GM19023 (cell line): Measurements from ENCODE around the gene NET1.

ENCODE experiments used
- ATAC-seq: cut with Tn5 transposase; IDR thresholded peaks from one replicate; pipeline ENCODE4 v1.9.1; 2021; ENCODE audit warnings: mild to moderate bottlenecking, moderate library complexity; ENCODE audit not compliant: unreplicated experiment

NET1 gene

DNA sequence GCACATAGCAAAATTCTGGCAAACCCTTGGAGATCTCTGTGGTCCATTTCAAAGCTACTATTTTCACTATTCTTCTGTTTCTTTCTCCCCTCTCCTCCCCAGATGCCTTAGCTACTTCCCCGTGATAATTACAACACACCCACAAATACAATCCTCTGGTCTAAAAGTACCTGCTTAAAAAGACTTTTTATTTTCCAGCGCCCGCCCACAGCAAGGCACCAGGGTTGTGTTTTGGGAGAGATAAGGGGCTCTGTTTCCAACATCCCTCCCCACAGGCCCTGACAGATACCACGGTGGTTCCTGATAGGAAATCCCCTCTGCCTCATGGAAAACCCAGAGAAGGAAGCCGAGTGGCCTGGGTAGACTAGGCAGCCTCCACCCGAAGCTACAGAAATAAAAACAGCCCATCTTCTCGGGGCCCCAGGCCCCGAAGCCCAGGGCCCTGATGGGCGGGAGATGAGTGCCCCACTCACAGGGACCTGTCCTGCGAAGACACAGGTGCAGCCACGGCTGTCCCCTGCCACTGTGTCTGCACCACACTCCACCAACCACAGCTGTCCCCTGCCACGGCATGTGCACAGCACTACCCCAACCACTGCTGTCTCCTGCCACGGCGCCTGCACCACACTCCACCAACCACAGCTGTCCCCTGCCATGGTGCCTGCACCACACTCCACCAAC, 67.3 kb downstream of the NET1 start:
- no peak for ATAC-seq

DNA sequence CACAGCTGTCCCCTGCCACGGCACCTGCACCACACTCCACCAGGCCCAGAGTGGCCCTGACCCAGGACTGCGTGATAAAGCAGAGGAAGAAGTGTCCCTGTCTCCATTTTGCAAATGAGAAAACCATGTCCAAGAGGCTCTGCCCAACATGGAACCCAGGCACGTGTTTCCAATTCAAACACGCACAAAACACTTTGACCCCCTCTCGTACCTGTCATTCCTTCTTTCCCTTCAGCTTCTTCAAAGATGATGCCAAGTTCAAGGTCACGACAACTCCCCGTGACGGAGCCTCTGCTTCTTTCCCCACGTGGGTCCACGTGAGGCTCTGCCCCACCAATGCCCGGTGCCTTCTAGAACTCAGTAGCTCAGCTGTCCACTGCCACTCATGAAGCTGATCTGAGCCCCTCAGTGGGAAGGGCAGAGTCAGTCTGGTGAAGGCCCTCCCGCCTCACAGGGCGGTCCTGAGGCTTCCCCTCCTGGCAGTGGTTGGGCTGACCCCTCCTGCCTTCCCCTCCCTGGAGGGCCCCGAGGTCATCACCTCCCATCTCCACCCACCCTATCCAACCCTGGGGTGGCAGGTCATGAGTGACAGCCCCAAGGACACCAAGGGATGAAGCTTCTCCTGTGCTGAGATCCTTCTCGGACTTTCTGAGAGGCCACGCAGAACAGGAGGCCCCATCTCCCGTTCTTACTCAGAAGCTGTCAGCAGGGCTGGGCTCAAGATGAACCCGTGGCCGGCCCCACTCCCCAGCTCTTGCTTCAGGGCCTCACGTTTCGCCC, 68.0 kb downstream of the NET1 start:
- ATAC-seq, result no peak

DNA sequence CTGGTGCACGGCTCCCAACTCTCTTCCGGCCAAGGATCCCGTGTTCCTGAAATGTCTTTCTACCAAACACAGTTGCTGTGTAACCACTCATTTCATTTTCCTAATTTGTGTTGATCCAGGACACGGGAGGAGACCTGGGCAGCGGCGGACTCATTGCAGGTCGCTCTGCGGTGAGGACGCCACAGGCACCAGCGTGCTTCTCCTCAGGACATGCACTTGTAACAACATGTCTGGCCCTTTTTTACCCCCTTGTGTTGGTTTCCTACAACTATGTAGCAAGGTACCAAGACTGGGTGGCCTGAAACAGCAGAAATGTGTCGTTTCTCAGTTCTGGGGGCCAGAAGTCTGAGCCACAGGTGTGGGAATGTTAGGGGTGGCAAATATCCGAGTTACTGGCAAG, 68.8 kb downstream of the NET1 start:
- no peak for ATAC-seq

DNA sequence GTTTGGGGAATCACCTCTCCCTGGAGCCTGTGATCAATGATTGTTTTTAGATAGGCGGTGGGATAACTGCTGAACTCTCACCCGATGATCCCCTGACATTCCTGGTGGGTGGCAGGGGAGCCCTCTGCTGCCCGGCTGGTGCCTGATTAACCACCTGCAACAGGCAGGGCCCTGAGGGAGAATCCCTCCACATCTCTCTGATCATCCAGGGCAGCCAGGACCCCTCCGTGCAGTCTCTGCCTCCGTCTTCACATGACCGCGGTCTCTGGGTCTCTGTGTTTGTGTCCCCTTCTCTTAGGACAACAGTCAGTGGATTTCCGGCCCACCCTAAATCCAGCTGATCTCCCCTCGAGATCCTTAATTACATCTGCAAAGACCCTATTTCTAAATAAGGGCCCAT, 69.7 kb downstream of the NET1 start:
- no peak for ATAC-seq

GRCh38 chr10:5484205-5484604, 71.8 kb downstream of the NET1 start:
- ATAC-seq, result no peak

DNA sequence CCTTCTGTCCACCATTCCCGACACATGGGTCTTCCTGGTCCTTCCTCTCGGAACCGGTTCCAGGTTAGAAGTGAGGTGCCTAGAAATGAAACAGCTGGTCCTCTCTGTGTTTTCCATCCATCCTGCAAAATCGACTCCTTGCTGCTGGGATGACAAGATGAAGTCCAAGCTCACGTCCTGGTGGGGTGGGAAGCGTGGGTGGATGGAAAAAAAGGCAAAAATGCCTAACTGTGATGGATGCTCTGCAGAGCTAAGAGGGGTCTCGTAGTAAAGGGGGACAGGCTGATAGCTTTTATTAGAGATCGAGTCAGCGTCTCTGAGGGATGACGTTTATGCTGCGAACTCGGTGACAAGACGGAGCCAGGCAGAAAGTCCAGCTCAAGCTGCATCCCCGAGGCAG, 72.9 kb downstream of the NET1 start:
- ATAC-seq, result no peak

DNA sequence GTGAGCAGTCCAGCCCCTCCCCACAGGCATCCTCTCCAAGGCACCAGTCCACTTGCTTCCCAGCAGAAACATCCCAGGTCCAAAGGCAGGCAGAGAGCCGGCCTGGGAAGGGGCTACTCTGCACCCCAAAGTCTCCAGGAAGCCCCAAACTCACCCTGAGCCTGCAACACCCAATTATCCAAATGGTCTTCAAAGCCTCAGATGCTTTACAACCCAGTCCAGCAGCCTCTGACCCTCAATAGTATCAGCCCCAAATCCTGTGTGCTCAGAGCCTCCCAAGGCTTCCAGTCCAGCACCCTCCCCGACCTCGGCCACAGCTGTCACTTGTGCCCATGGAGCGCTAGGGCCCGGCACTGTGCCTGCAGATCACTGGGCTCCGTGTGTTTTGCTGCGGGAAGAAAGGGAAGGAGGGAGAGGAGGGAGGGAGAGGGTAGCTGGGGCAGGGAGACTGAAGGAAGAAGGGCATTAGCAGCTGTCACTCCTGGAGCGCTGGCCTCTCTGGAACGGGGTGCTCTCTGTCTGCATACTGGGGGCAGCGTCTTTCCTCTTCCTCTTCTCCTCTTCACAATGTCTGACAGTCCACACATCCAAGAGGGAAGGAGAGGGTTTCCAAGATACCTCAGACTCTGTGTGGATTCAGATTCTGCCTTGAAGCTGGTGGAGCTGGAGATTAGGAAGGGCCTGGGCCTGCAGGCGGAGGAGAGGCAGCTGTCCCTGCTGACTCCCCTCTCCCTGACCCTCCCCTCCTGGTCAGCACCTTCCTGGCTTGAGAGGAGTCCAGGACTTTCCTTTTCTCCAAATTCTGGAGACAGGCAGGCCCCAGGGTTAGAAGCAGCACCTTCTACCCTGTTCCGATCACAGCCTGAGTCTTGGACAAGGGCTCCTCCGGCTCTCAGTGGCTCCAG, 73.8 kb downstream of the NET1 start:
- ATAC-seq, result no peak

GRCh38 chr10:5486853-5487235, 74.5 kb downstream of the NET1 start:
- ATAC-seq, result no peak

DNA sequence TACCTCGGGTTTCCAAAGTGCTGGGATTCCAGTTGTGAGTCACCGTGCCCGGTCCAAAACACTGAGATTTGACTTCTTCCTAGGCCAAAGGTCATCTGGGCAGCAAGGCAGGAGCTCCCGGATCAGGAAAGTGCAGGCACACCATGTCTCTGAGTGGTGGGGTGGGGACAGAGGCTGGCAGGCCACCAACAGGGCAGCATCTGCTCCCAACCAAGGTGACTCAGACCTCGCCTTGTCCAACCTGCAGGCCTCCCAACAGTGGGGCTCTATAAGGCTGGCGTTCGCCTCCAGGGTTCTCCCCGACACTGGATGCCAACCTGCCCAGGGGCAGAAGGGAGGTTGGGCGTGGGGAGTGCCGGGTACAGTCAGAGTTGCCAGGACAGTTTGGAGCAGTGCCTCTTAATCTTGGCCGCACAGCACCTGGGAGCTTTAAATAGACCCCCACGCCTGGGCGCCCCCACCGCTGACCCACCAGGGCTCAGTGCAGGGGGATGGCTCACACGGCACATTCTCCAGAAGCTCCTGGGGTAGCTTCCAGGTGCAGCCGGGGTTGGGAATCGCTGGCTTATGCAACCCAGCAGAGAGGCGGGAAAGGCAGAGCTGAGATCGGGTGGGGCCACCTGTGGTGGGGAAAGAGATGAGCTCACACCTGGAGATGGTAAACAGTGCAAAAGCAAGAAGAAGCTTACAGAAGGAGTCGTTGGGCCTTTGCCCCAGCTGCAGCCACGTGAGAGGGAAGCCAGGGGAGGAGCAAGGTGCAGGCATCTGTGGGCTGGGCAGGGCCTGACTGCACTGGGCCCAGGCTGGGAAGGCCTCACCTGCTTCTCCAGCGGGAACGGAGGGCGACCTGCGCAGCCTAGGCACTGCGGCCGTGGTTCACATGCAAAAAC, 76.2 kb downstream of the NET1 start:
- ATAC-seq, result no peak

DNA sequence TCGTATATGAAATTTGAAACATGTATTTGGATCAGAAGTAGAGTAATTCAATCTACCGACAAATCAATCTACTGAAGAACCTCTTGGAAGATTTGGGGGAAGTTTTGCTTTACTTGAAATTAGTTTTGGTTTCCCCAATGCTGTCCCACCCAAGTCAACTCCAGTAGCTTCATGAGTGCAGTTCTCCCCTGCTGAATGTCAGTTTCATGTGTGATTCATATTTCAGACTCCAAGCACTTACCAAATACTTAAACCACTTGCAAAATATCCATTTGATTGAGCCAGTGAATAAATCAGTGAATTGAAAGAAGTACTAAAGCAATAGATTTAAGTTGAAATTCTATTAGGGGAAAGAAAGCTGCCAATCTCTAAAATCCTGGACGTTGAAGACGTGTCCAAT, 77.7 kb downstream of the NET1 start:
- ATAC-seq, result no peak

GRCh38 chr10:5490698-5491464, 78.5 kb downstream of the NET1 start:
- no peak for ATAC-seq

DNA sequence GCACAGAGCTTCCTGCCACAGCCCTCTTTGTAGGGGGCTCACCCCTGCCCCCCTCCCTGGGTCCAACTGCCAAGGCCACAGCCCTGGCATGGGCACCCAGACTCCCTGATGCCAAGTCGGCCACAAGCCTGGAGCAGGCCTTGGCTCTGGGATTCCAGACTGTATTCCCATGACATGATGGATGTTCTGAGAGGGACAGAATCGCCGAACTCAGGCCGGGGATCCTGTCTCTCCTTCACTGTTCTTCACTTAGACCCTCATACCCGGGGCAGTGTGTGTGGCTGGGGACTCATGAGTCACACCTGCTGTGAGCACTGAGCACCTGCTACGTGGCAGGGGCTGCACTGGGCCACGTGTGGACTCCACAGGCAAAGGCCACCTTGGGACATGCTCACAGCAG, 79.1 kb downstream of the NET1 start:
- no peak for ATAC-seq

GRCh38 chr10:5492322-5492855, 80.0 kb downstream of the NET1 start:
- ATAC-seq, result no peak

- no peak for ATAC-seq
Observed at GRCh38 chr10:5492929-5493576, 80.7 kb downstream of the NET1 start.

GRCh38 chr10:5493691-5494090, 81.3 kb downstream of the NET1 start:
- no peak for ATAC-seq

DNA sequence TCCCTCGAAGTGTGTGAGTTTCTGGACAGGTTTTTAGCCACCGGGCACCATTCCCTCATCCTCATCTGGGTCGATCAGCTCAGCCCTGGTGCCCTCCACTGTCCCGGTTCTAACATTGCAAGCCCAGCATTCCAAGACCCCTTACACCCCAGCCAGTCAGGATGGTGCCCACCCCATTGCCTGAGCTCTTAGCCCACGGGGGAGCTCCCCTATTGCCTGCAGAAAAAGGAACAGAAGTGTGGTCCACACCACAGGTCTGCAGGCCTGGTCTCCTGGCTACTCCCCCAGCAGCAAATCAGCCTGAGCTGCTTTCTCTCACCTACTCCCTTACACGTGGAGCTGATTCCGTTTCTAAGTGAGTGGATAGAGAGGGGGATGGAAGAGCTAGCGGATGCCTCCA, 82.3 kb downstream of the NET1 start:
- ATAC-seq, result no peak

DNA sequence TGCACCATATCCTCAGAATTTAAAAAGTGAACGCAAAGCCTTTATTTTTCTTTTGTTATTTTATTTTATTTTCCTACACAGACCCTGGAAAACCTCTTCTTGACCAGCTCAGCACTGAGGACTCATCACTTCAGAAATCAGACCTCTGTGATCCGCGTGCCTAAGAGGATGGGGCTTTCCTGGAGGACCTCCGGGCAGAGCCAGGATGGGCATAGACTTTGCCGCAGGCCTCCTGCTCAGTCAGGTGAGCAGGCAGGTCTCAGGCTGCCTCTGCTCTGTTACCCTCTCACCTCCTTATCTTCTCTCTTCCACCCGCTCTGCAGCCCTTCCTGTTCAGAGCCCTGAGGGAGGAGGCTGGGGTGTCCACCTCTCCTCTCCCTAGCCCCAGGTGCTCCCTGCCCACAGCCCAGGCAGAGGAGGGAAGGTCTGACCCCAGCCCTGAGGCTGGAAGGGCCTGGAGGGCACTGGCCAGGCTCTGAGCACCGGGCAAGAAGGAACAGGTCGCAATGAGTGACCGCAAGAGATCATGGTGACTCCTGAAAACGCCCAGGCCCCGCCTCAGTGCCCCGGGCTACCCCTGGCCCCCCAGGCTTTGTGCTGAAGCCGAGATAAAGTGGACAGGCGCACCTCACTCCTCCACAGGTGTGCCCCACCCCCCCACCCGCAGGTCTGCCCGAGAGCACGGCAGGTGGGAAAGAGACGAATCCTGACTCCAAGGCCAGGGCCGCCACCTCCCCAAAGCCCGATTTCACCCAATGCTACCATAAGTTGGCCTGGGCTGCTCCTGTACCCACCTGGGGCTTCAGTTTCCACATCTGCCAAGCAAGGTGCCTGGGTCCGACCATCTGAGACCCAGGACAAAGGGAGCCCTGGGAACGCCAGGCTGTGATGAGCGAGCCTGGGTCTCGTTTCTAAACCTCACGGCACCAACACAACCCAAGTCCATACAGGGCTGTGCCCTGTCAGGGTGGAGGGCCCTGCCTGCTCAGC, 84.2 kb downstream of the NET1 start:
- no peak for ATAC-seq

DNA sequence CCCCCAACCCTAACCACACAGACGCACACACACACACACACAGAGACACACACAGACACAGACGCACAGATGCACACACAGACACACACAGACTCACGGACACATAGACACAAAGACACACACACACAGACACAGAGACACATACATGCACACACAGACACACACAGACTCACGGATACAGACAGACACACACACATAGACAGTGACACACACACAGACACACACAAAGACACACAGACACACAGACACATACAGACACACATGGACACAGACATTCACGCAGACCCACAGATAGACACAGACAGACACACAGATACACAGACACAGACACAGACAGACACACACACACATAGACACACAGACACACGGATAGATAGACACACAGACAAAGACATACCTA, 84.9 kb downstream of the NET1 start:
- ATAC-seq, result no peak
